Measurements from ENCODE around the gene NANOS2. TPM values are rescaled to one million over a fixed set of nuclear protein-coding genes. Genes with fewer than 3 reads are reported as not detected.

Gene NANOS2
- total and polyA plus RNA-seq, 12 donors: not detected

DNA sequence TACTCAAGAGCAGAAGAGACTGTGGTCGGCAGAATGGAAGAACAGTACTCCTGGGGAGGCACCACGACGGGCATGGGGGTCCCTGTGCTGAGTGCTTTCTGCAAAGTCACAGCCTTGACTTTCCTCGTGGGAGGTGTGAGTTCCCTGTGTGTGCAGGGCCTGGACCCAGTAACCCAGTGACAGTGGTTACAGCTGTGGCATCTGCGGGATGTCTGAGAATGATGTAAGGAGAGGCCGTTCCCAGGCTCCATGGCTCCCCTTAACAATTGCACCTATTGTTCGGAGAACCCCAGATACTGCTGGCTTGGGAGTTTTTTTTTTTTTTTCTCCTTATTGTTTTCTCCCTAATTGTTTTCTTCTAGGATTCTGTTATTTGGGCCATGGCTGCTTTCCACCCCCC is 5.1 kb upstream of the NANOS2 start:
- H3K4me1 ChIP-seq: no peaks in the 10 kb centered on the region
- peaks cover 0 to 28% (median 13%) of the 10 kb centered on the region in 7 donors for H3K27me3 ChIP-seq
- H3K4me3 ChIP-seq: no peak overlapping the region
- 51 to 59% methylated on average over 7 of the region's 7 CpGs for WGBS, 2 donors
- DNase-seq: no peak
- H3K36me3 ChIP-seq: no peaks in the 10 kb centered on the region
- intact Hi-C loops (cut with DNase I): loop anchor here in 2 of 10 donors (10.0 kb wide), 2 partner anchors 85 to 95 kb away; no protein-coding TSS in a partner anchor
- TF ChIP-seq, protein P1, sequence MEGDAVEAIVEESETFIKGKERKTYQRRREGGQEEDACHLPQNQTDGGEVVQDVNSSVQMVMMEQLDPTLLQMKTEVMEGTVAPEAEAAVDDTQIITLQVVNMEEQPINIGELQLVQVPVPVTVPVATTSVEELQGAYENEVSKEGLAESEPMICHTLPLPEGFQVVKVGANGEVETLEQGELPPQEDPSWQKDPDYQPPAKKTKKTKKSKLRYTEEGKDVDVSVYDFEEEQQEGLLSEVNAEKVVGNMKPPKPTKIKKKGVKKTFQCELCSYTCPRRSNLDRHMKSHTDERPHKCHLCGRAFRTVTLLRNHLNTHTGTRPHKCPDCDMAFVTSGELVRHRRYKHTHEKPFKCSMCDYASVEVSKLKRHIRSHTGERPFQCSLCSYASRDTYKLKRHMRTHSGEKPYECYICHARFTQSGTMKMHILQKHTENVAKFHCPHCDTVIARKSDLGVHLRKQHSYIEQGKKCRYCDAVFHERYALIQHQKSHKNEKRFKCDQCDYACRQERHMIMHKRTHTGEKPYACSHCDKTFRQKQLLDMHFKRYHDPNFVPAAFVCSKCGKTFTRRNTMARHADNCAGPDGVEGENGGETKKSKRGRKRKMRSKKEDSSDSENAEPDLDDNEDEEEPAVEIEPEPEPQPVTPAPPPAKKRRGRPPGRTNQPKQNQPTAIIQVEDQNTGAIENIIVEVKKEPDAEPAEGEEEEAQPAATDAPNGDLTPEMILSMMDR (IDR thresholded peaks at IDR 0.05): no peak
- H3K27ac ChIP-seq: no peak overlapping the region
- H3K9me3 ChIP-seq: no peaks in the 10 kb centered on the region
- no peak for ATAC-seq

- Histone ChIP-seq H3K27me3 (peaks cover 0 to 37% (median 19%) of the 10 kb centered on the region in 7 donors), H3K4me3 (no peak overlapping the region), H3K9me3 (no peaks in the 10 kb centered on the region), H3K36me3 (no peaks in the 10 kb centered on the region), H3K27ac (no peak overlapping the region), H3K4me1 (no peaks in the 10 kb centered on the region)
- 68 to 73% methylated on average over 4 of the region's 4 CpGs for WGBS, 2 donors
- DNase-seq: no peak
- TF ChIP-seq, protein P1 (IDR thresholded peaks at IDR 0.05): no peak
- intact Hi-C loops (cut with DNase I): loop anchor here in 1 of 10 donors (10.0 kb wide), 1 partner anchor 86 kb away; no protein-coding TSS in a partner anchor
- no peak for ATAC-seq
These were observed 4.1 kb upstream of the NANOS2 start for GRCh38 chr19:45918721-45919120.

DNA sequence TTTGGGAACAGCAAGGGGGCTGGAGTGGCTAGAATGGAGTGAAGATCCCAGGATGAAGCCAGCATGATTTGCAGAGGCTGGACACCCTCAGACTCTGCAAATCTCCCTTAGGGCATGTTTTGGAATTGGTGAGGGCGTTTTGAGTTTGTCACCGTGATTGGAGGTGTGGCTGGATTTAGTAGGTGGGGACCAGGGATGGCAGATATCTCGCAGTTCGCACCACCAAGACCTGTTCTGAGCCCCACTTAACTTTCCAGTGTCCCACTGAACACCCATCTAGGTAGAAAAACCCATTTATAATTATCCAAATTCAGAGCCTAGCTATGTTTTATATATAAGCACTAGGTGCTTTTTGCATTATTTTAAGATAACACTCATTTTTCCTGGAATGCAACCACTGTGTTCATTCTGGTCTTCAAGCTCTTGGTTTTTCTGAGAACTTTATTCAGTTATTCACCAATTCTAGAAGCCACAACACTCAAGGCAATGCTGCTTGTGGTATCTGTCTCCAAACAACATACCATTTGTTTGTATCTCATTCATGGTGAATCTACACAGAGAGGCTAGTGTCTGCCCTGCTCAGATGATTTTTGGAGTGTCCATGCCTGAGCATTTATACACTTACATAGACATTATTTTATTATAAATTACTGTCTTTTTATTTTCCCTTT is 3.0 kb upstream of the NANOS2 start:
- DNase-seq (no peak), ATAC-seq (no peak)
- TF ChIP-seq, protein P1 (IDR thresholded peaks at IDR 0.05): no peak
- Histone ChIP-seq H3K27me3 (peaks cover 0 to 40% (median 25%) of the 10 kb centered on the region in 7 donors), H3K27ac (no peak overlapping the region), H3K9me3 (no peaks in the 10 kb centered on the region), H3K36me3 (no peaks in the 10 kb centered on the region), H3K4me3 (no peak overlapping the region), H3K4me1 (no peaks in the 10 kb centered on the region)
- 46 to 68% methylated on average over 4 of the region's 4 CpGs for WGBS, 2 donors
- intact Hi-C loops (cut with DNase I): loop anchor here in 1 of 10 donors (10.0 kb wide), 1 partner anchor 87 kb away; no protein-coding TSS in a partner anchor

DNA sequence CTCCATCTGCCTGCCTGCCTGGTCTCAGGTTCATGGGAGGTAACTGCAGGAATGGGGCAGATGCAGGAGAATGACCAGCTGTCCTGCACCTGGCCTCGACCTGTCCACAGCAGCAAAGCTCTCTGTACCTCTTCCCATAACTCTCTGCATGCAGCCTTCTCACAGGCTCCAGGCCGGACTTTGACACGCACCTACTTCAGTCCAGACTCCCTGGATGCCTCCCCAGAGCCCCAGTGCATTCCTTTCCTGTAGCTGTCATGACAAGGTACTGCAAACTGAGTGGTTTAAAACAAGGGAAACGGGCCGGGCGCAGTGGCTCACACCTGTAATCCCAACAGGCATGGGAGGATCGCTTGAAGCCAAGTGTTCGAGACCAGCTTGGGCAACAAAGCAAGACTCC is 3.3 kb downstream of the NANOS2 start:
- ATAC-seq (no peak), DNase-seq (no peak)
- intact Hi-C loops (cut with DNase I): loop anchor here in 3 of 10 donors (5.0 to 10.0 kb wide), 2 partner anchors 94 to 101 kb away; no protein-coding TSS in a partner anchor
- Histone ChIP-seq H3K27me3 (peaks cover 0 to 34% (median 15%) of the 10 kb centered on the region in 7 donors), H3K36me3 (no peaks in the 10 kb centered on the region), H3K4me3 (no peak overlapping the region), H3K4me1 (no peaks in the 10 kb centered on the region), H3K27ac (no peak overlapping the region), H3K9me3 (no peaks in the 10 kb centered on the region)
- 57% methylated on average over 8 of the region's 8 CpGs for WGBS, 2 donors
- TF ChIP-seq, protein P1 (IDR thresholded peaks at IDR 0.05): no peak

Measured in heart right ventricle (tissue), 16 donors.